GM19467 (cell line): Measurements from ENCODE around the gene NTHL1.

Source experiments
- ATAC-seq: cut with Tn5 transposase; IDR thresholded peaks from one replicate; pipeline ENCODE4 v1.9.1; 2021; ENCODE audit warnings: mild to moderate bottlenecking, moderate library complexity; ENCODE audit not compliant: unreplicated experiment

NTHL1 gene

DNA sequence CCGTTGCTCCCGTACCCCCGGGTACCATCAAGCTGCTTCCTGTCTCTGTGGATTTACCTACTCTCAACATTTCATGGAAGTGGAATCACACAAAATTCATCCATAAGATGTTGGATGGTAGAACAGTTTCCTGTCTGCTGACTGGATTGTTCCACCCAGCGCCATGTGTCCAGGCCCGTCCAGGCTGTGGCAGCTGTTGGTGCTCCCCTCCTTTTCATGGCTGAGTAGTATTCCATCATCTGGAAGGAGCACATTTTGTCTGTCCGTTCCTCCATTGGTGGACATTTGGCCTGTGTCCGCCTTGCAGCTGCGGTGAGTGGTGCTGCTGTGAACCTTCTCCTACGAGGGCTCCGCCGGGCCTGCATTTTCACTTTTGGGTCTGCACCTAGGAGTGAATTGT is 18.5 kb upstream of the NTHL1 start:
- no peak for ATAC-seq

DNA sequence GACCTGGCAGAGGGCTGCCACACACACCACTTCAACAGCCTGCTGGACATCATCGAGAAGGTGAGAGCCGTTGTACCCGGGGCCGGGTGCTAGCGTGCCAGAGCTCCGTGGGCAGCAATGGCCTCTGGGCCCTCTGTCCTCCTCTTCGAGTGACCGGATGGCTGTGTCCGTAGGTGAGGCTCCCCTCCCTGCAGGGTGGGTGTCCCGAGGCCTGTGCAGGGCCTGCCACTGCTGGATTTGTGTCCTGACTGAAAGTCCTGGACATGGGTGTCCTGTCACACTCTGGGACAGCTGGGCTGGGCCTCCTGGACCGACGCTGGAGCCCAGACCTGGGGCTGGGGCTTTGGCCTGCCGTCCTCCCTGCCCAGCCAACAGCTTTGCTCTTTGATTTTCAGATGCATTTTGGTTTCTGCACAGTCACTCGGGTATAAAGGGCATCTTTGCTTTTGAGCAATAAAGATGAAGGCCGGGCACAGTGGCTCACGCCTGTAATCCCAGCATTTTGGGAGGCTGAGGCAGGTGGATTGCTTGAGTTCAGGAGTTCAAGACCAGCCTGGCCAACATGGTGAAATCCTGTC is 16.8 kb upstream of the NTHL1 start:
- ATAC-seq, result no peak

DNA sequence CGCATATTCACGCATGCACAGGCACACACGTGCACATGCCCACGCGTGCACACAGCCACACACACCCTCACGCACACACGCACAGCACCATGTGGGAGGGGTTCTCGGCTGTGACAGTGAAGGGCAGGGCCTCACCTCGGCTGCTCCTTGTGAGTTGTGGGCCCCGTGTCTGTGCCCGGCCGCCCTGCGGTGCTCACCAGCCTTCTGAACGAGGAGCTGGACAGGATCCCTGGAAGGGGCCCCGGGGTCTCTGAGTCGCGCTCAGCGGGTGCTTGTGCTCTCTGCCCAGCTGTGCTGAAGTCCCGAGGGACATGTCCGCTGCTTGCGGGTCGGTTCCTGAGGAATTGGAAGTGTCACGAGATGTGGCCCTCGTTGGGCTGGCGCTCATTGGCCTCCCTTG is 16.2 kb upstream of the NTHL1 start:
- no peak for ATAC-seq

DNA sequence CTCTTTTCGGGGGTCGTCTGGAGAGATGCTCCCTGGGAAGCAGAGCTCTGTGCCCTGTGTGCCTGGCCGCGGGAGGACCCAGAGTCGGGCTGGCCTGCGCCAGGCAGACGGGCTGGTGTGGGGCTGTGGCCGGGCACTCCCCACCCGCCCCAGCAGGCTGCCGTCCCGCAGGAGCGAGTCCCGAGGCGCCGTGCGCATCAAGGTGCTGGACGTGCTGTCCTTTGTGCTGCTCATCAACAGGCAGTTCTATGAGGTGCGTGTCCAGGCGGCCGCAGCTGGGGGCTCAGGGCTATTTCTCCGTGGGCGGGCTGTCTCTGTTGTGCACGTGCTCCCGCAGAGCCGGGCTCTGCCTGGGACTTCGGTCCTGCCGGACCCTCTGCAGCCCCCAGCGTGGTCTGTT is 15.2 kb upstream of the NTHL1 start:
- ATAC-seq, result no peak

DNA sequence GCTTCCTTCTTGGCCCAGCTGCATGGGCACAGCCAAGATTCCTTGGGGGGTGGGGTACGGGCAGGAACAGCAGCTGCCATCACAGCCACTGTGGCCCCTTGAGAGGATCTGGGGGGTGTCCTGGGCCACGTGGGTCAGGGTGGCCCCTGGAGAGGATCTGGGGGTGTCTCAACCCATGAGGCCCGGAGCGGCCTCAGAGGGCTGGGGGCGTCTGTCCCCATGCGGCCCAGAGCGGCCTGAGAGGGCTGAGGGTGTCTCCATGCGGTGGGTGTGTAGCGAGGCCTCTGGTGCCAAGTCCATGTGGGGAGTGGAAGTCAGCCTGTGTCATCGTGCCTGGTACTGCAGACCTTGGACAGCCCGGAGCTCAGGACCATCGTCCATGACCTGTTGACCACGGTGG is 13.9 kb upstream of the NTHL1 start:
- ATAC-seq, result no peak

DNA sequence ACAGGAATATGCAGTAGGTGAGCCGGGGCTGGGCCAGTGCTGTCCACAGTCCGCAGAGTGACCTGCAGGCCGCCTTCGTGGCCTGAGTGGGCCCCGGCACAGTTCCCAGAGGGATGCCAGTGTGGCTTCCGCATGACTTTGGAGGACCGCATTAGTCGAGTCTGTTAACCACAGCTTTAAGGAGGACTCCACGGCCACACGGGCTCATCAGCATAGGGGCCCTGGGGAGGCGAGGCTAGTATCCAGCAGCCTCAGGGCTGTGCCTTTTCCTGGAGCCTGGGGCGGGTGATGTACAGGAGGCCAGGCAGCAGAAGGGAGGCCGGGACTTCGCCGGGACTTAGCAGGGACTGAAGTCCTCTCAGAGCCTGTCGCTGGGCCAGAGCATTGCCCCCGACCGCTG is 13.4 kb upstream of the NTHL1 start:
- ATAC-seq, result no peak

DNA sequence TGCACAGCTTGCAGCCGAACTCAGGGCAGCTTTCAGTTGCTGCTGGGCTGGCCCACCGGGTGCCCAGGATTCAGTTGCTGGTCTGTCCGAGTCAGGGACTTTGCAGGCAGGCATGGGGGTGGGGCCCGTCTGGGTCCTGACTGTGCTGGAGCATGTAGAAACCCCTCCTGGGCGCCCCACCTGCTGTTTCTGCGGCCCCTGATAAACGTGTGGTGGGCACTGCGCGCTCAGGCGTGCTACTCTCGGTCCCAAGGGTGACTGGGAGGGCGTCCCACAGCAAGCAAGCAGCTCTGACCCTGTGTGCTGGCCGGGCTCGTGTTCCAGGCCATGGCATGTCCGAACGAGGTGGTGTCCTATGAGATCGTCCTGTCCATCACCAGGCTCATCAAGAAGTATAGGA is 12.7 kb upstream of the NTHL1 start:
- no peak for ATAC-seq

DNA sequence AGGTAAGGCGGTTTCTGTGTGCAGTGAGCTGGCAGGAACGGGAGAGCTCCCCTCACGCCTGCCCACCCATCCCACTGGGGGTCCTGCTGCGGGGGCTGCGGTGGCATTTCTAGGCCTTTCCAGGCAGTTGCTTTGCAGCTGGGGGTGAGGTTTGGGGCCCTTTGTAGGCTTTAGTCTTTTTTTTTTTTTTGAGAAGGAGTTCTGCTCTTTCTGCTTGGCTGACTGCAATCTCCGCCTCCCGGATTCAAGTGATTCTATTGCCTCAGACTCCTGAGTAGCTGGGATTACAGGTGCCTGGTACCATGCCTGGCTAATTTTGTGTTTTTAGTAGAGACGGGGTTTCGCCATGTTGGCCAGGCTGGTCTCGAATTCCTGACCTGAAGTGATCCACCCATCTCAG is 11.2 kb upstream of the NTHL1 start:
- no peak for ATAC-seq

DNA sequence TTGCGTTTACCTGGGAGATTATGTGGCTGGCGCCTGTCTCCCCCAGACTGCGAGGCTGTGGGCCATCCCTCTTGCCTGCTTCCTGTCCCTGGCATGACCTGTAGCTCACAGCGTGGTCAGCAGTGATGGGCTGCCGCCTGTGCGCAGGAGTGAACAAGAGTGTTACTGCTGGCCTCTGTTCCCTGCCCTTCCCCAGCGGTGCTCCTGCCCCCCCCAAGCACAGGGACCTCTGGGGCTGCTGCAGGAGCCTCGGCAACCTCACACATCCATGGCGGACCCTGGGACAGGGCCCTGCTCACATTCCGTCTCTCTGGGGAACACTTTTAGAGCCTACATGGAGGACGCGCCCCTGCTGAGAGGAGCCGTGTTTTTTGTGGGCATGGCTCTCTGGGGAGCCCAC is 10.8 kb upstream of the NTHL1 start:
- no peak for ATAC-seq

DNA sequence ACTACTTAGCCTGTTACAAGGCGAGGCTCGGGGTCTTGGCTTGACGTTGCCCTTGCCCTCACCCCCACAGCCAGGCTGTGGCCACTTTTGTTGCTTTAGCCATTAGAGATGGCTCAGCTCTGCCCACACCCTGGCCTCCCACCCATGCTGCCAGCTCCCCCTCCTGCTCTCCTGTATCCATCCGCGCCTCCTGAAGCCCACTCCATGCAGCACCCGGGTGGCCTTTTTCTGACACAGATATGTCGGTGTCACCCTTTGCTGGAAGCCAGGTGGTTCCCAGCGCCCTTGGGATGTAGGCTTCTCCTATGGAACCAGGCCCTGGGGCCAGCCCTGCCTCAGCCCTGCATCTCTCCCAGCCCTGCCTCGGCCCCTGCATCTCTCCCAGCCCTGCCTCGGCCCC is 9.8 kb upstream of the NTHL1 start:
- ATAC-seq, result no peak

DNA sequence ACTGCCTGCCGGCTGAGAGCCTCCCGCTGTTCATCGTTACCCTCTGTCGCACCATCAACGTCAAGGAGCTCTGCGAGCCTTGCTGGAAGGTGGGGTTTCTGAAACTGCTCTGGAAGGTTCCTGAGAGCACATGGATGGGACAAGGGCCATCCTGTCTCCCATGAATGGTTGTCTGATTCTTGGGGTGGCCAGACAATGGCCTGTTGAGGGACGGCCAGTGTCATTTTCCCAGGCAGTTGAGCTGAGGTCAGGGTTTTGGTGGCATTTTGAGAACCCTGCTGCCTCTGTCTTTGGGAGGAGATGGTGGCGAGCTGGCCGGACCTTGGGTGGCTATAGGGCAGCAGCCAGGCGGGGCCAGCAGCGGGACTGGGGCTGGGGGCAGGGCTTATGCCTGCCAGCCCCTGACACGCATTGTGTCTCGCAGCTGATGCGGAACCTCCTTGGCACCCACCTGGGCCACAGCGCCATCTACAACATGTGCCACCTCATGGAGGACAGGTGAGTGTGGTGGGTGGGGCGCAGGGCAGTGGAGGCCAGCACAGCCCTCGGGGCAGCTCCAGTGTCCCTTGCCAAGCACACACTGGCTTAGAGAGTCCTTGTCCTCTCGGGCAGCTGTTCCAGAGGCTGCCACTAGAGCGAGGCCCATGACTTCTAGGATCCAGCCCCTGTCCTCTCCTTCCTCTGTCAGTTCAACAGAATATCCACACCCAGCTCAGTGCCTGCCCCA is 9.2 kb upstream of the NTHL1 start:
- no peak for ATAC-seq

DNA sequence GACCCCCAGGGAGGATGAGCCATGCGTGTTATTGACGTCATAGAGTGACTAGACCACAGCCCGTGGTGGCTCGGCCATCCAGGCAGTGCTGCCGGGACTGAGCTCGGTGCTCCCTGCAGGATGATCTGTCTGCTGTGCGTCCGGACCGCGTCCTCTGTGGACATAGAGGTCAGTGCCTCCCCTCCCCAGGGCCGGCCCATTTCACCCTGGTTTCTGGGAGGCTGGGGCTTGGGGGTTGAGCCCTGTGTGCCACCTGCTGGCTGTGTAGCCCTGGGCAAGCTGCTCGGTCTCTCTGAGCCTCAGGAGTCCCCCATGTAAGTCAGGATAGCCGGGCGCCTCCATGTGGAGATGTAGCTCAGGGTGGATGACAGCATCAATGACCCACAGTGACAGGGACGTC is 8.4 kb upstream of the NTHL1 start:
- no peak for ATAC-seq

DNA sequence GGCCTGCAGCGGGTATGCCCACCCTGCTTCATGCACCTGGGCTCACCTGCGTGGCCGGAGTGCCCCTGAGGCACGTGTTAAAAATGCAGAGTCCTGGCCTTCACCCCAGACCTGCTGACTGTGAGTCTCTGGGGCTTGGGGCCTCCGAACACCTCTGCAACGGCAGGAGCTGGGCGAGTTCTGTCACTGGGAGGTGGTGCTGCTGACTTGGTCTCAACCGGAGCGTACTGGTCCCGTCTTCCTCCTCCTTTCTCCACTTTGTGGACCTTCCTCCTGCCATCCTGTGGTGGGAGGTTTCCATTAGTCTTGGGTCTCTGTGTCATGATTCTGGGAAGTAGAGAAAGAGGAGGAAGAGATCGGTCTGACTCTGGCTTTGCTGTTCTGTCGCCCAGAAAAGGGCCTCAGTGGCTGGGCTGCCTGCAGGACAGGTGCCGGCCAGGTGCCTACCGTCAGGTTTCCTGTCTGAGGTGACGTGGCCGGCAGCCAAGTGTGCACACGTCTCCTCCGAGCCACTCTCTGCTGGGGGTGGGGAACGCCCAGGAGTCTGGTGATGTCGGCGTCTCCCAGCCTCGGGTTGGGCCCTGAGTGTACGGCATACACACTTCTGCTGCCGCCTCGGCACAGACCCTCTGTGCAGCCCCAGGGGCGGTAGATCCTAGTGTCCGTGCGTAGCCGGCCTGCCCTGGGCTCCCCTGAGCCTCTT is 7.1 kb upstream of the NTHL1 start:
- no peak for ATAC-seq

DNA sequence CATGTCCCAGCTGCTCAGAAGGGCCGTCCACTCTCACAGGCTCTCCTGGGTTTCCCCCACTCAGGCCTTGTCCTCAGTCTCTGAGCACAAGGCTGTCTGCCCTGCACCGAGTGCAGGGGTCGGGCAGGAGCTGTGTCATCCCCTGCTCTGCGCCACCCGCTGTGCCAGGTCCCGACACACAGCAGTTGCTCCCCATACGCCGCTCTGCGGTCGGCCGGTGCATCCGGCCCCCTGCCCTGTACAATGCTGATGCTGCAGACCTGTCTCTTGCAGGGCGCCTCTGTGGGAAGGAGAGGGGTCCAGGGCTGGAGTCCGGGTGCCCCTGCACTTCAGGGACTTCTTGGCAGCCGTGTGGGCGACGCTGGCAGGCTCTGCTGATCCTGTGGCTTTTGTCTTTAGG is 6.3 kb upstream of the NTHL1 start:
- no peak for ATAC-seq

DNA sequence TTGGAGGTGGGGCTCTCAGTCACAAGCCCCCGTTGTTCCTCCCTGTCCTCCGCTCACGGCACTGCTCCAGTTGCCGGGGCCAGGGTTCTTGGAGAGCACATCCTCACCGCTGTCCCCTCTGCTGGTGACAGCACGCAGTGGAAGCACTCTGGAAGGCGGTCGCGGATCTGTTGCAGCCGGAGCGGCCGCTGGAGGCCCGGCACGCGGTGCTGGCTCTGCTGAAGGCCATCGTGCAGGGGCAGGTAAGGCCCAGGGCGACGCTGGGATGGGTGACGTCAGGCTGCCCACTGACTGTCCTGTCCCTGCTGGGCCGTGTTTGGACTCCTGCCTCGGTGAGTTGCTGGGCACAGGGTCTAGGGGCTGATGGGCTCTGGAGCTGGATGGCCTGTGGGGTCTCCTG is 5.6 kb upstream of the NTHL1 start:
- ATAC-seq, result no peak

DNA sequence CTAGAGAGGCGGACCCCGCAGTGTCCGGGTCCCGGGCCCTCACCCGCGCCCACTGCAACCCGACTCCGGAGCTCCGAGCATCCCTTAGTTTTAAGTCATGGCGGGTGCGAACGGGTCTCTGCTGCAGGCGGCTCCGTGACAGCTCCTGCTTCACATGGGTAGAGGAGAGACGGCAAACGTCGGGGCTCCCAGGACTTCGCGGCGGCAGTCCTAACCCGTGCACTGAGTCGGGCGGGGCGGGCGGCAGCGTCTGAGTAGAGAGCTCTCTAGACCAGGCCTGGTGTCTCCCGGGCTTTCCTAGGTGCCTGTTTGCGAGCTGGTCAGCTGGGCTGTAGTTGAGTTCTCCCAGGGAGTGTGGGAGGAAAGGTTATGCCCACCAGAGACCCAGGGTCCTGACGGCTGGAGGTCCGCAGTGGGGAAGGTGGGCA is 496 bp upstream of the NTHL1 start:
- ATAC-seq, result no peak

DNA sequence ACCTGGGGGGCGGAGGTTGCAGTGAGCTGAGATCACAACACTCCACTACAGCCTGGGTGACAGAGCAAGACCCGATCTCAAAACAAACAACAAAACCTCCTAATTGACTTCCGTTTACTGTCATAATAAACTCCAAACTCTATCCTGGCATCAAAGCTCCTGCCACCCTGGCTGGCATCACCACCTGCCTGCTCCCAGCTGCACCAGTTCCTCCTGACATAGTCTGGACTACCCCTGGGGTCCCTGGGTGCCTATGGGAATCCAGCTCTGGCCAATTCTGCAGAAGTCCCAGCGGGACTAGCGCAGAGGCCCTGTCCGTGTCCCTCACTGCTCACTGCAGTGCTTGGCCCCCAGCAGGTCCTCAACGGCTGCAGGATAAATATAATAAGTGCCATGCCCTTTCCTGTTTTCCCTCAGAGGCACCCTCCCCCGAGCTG is 723 bp downstream of the NTHL1 start:
- no peak for ATAC-seq

DNA sequence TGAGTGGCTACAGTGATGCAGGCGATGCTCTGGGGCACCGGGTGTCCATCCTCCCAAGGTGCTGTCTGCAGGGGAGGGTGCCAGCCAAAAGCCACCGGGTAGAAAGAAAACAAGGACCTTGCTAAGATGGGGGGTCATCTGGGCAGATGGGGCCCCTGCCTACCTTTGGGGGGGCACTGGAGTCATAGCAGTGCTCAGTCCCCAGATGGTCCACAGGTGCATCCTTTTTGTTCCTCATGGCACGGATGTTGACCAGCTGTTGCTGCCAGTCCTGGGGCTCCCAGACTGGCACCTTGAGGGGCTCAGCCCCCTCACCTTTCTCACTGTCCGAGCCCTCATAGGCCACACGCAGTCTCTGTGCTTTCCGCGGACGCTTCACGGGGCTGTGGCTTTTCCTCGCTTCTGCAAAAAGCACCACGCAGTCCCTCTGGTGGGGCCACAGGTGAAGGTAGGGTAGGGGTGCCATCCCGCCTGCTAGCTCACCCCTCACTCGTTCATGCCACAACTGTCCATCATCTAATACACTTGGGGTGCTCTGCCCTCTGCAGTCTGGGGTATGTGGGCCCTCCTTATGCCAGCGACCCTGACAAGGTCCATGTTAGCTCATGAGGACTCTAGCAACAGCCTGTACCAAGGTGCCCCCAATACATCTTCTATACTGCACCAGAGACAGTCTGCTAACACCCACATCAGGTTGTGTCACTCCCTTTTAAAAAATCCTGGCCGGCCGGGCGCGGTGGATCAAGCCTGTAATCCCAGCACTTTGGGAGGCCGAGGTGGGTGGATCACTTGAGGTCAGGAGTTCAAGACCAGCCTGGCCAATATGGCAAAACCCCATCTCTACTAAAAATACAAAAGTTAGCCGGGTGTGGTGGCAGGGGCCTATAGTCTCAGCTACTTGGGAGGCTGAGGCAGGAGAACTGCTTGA is 1.4 kb downstream of the NTHL1 start:
- no peak for ATAC-seq

DNA sequence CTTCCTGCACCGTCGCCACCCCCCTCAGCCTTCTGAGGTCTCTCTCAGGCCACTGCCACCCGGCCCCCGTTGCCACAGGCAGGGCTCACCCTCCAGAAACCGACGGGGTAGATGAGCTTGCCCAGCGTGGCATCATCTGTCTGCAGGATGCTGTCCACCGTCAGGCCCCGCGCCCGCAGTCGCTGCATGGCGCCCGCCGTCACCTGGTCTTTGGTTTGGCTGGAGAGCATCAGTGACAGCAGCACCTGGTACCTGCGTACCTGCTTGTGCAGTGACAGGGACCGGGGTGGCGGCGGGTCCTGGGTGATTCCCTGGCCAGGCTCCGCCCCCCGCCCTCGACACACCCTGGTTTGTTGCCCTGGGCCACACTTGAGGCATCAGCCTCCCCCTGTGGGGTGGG is 3.1 kb downstream of the NTHL1 start:
- no peak for ATAC-seq

DNA sequence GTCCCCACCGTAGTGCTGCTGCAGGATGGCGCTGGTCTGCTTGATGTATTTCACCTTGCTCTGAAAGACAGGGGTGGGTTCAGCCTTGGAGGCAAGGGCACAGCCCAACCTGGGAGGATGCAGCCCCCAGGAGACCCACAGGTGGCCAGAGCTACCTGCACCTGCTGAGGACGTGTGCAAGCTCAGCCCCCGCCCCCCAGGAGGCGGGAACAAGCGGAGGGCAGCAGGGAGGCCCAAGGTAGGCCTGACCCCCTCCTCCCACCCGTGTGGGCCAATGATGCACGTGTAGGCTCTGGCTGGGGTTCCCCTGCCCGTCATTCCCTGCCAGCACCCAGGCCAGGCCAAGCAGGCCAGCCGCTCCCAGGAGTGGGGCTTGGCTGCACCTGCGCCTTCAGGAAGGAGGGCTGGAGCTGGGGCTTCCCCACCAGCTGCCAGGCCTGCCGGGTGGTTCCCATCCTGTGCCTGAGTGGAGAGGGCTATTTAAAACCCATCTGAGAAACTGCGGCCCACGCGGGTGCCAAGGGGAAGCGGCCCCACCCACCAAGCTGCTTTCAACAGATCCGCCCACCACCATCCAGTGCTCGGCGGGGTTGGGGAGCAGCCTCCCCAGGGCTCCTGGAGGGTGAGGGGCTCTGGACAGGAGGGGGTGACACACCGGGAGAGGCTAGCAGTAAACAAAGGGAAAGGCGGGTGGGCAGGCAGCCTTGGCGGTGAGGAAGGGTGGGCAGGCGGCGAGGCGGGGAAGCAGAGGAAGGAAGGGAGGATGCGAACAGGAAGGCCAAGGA is 3.8 kb downstream of the NTHL1 start:
- ATAC-seq, result no peak
